GM12874 (cell line): ENCODE results near the gene RPS6KA5.

ENCODE experiments used
- CTCF ChIP-seq: IDR thresholded peaks from 2 replicates; pipeline ENCODE4 v1.5.1; 2011; ENCODE audit warnings: low read depth, mild to moderate bottlenecking, control low read depth, low read length, moderate library complexity; ENCODE audit not compliant: insufficient read depth

RPS6KA5 gene

GRCh38 chr14:91092073-91092472 lies 31.6 kb upstream of the RPS6KA5 start:
- no peak for TF ChIP-seq CTCF

- TF ChIP-seq CTCF = no peak
These were observed 30.3 kb upstream of the RPS6KA5 start for GRCh38 chr14:91090743-91091142.

- no peak for TF ChIP-seq CTCF
These were observed 29.6 kb upstream of the RPS6KA5 start for GRCh38 chr14:91089958-91090535.

GRCh38 chr14:91088585-91089235 lies 28.3 kb upstream of the RPS6KA5 start:
- no peak for TF ChIP-seq CTCF

- no peak for TF ChIP-seq CTCF
These were observed 24.1 kb upstream of the RPS6KA5 start for GRCh38 chr14:91084516-91084915.

- TF ChIP-seq CTCF = no peak
These were observed 21.8 kb upstream of the RPS6KA5 start for GRCh38 chr14:91082282-91082681.

GRCh38 chr14:91080071-91080470 lies 19.6 kb upstream of the RPS6KA5 start:
- no peak for TF ChIP-seq CTCF
